Pulmonary artery endothelial cell (primary cell): ENCODE data around the gene EHMT1. TPM values are rescaled to one million over a fixed set of nuclear protein-coding genes. Genes with fewer than 3 reads are reported as not detected.

Experiments
- DNase-seq: peaks from one replicate; pipeline ENCODE4 v3.0.0-alpha.2; 2011; ENCODE audit warnings: low read depth, low spot score
- total RNA-seq: library from RNA; depleted of rRNA; stranded (reverse); fragments of >200 nt; gene quantifications from 2 replicates; pipeline ENCODE4 v1.2.3, GENCODE V29; 2014

EHMT1 gene
- total RNA-seq, 1 donor from 2014 or later = 68.3 TPM

- no peak for DNase-seq
Measured at GRCh38 chr9:137823986-137824771, 205.4 kb downstream of the EHMT1 start.

DNA sequence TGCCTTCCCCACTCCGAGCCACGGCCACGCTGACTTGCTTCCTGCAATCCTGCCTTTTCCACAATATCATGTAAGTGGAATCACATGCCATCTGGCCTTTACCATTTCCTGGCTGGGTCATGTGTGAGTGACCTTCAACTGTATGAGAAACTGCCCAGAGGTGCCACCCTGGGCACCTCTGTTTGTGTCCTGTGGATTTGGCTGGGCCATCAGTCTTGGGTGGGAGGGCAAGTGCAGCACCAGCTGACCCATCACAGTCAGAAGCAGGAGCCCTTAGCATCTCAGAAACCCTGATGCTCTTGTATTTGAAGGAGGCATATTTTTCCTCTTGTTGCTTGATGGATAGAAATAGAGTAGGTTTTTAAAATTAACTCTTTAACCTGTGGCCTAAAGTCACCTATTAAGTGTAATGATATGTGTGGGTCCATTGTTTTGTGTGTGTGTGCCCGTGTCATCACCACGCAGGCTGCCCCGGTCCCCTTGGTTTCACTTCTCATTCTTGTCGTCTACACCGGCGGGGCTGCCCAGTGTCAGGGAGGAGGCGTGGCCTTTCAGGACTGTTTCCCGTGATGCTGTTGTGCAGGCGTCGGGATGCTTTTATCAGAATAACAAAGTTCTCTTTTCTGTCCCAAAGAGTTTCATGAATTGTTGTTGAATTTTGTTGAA is 206.7 kb downstream of the EHMT1 start:
- DNase-seq = no peak

- no peak for DNase-seq
Measured at GRCh38 chr9:137827908-137828526, 209.2 kb downstream of the EHMT1 start.

DNA sequence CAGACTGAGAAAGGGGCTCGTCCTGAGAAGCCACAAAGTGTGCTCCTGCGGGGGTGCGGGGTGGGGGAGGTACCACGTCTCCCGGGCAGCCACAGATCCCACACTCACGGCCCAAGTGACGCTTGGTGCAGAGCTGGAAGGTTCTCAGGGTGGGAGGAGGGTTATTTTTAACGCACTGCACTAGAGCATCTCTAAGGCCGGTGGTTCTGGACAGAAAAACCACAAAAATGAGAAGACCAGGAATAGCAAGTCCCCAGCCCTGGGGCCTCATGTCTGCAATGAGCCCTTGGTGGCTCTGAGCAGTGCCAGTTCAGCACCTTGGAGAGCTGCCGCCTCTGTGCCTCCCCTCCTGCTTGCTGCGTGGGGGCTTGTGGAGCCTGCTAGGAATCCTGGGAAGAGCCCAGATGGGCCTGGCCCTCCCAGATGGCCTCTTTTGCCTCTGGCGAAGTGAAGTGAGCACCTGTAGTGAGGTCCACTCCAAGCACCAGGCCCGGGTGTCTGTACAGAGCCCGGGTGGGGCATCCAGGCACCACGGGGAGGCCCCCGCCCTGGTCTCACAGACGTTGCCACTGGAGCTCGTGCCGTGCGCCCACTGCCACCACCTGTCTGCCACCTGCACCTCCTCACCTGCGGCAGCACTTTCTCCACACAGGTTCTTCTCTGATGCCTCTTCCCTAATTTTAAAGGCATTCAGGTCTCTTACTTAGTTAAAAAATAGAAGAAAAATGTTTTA is 209.9 kb downstream of the EHMT1 start:
- DNase-seq = no peak

GRCh38 chr9:137829260-137829996 is 210.6 kb downstream of the EHMT1 start:
- no peak for DNase-seq

GRCh38 chr9:137832191-137832700 is 213.4 kb downstream of the EHMT1 start:
- no peak for DNase-seq

GRCh38 chr9:137832830-137833590 is 214.2 kb downstream of the EHMT1 start:
- DNase-seq = no peak

- DNase-seq = no peak
Measured at GRCh38 chr9:137833721-137834613, 215.2 kb downstream of the EHMT1 start.

GRCh38 chr9:137834846-137835546 is 216.2 kb downstream of the EHMT1 start:
- DNase-seq = no peak

- no peak for DNase-seq
Measured at GRCh38 chr9:137836151-137836830, 217.5 kb downstream of the EHMT1 start.

GRCh38 chr9:137836831-137837241 is 218.0 kb downstream of the EHMT1 start:
- DNase-seq = no peak

DNA sequence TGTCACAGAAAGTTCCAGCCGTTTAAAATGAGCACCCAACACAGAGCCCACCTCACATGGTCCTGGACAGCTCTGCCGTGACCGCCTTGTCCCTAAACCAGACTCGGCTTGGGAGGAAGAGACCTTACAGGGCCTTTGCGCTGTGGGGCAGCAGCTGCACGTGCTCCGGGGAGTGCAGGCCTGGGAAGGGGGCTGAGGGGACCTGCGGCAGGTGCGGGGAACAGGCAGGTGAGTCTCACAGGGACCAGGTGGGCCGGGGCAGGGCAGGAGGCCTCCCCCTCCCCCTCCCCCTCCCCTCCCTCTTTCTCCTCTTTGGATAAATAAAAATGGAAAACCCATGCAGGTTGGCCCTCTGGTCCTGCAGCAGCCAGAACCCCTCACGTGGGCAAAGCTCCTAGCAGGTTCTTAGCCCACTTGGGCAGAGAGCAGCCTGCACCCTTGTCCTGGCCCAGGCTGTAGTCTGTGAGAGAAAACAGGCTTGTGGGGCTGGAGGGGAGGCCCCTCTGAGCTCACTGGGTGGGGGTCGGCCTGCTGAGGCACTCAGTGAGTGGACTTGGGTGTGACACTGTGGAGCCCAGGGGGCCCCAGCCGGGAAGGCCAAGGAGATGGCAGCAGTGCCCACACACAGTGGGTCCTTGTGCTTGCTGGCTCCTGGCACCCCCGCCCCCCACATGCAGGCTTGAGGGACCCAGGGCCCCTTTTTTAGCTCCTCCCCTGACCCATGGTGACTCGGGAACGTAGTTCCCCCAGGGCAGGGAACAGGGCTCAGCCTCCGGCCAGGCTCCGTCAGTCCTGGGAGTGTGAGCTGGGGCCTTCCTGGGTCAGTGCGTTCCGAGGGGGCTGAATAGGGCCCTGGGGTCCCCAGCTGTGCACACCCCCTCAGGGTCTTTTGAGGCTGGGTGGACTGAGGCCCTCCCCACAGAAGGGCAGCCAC is 218.8 kb downstream of the EHMT1 start:
- DNase-seq = no peak

- DNase-seq = no peak
Measured at GRCh38 chr9:137838576-137838975, 219.8 kb downstream of the EHMT1 start.

- no peak for DNase-seq
Measured at GRCh38 chr9:137843355-137843754, 224.6 kb downstream of the EHMT1 start.

GRCh38 chr9:137851516-137852267 is 232.9 kb downstream of the EHMT1 start:
- no peak for DNase-seq

- no peak for DNase-seq
Measured at GRCh38 chr9:137853392-137853995, 234.7 kb downstream of the EHMT1 start.
